SKM-1 treated with dmso at 0.1 percent for 144 hours (cell line): ENCODE data around the gene UBAP1L.
"Not testable (repeated sequence)": the region's sequence is repeated elsewhere in the genome, so short reads cannot be mapped to it uniquely, and the experiment has no call there.

Source experiments
- DNase-seq: peaks from one replicate; lab custom pipeline; 2025; ENCODE audit not compliant: unreplicated experiment; lab: John Stamatoyannopoulos, UW

UBAP1L gene

DNA sequence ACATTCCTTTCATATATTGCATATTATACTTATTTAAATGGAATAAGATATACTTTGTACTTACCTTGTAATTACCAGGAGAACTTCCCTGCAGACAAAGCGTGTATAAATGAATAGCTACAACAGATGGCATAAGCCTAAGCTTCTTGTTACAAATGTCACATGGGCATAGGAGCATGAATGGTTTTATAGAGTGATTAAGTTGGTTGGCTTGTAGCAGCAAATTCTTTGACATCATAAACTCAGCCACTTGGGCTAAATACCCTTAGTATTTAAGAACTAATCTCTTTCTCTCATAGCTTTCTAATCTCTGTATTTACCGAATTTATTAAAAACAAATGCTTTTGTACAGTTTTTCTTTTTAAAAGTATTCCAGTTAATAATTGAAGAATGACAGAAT, at the start of gene UBAP1L:
Gene UBAP1L, minus strand, starts transcription at position 115 of the 400 bp plus-strand sequence. CDS start 8,985 bp downstream, outside the sequence.
- DNase-seq: no peak

DNA sequence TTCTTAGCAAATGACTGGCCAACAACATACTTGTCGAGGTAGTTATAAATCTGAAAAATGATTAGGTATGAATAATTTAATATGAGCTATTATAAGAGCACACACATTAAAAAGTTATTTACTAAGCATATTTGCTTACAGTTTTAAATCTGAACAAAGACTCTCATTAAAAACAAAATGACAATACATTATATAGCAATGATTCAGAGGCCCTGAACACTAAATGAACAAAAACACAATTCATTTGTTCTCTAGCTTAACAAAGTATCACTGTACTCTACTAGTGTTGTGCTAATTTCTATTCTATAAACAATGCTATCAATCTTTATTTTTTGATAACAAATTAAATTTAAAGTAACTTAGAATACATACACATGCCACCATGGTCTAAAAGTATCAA, 49.1 kb upstream of the UBAP1L start:
- DNase-seq: no peak

DNA sequence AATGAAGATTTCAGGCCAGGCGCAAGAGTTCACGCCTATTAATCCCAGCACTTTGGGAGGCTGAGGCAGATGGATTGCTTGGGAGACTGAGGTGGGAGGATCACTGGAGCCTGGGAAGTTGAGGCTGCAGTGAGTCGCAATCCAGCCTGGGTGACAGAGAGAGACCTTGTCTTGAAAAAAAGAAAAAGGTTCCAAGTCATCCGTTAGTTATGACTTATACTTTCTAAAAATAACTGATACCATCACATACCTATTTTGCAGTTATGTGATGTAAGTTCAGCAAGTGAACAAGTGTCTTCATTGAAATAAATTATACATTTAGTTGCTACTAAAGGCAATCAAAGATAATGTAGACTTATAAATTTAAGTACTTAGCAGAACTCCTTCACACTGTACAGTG, 48.0 kb upstream of the UBAP1L start:
- no peak for DNase-seq

DNA sequence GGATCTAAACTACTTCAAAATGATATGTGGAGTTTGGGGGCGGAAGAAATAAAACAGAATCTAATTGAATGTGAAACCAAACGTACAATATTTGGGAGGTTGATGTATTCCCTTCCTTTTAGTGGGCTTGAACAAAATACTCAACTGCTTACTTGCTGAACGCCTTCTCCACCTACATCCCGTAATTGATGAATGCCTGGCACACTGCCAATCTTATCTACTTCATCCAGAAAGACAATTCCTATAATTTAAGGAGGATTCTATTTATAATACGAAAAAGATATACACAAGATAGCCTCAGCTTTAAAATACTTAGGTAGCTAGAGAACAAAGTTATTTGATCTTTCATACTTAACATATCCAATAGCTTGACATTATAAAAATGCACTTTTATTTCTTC, 41.7 kb upstream of the UBAP1L start:
- no peak for DNase-seq

DNA sequence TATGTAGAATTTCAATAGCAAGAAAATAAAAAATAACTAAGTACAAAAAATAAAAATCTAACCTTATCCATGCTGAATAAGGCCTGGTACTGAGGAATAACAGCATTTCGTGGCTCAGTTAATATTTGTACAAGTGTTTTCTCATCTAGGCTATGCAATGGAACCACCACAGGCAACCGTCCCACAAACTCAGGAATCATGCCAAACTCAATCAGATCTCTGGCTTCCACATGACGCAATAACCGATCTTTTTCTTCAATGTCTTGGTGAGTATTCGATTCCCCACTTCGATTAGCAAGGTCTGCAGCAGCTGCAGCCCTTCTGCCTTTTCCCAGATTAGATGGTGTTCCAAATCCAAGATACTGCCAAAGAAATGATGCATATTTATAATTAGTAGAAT, 39.7 kb upstream of the UBAP1L start:
- DNase-seq: no peak

DNA sequence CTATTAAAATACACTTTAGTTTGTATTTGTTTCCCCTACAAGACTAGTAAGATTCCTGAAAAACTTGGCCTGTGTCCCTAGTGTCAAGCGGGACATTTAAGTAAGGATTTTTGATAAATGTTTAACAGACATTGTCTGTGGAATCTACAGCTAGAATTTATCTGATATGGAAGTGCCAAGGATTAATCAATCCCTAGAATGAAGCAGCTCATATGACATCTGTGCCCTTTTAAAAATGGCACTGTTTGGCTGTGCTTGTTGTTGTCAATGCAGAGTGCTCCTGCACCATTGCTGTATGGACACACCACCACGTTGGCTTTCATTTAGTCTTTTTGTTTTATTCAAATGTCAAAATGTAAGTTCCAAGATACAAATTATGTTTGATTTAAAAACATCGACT, 32.9 kb upstream of the UBAP1L start:
- no peak for DNase-seq

DNA sequence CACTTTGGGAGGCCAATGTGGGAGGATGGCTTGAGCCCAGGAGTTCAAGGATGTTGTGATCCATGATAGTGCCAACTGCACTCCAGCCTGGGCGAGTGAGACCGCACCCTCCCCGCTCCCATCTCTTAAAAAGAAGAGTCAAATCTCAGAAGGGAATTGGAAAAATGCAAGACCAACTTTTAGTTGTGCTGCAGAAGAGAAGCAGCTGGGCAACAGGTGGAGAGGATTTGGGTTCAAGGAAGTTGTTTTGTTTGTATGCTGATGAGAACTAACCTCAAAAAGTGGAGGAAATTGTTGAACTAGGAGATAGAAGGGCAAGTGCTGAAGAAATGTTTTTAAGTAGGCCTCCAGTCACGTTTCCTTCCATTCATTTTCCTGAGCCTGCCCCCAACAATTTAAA, 31.4 kb upstream of the UBAP1L start:
- no peak for DNase-seq

DNA sequence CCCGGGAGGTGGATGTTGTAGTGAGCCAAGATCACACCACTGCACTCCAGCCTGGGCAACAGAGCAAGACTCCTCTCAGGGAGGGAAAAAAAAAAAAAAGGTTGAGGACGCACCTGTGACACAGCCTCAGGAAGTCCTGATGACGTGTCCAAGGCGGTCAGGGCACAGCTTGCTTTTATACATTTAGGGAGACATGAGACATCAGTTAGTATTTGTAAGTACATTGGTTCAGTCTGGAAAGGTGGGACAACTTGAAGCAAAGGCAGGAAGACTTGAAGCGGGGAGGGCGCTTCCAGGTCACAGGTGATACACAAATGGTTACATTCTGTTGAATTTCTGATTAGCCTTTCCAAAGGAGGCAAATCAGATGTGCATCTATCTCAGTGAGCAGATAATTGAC, 23.6 kb upstream of the UBAP1L start:
- DNase-seq: not testable (repeated sequence)

DNA sequence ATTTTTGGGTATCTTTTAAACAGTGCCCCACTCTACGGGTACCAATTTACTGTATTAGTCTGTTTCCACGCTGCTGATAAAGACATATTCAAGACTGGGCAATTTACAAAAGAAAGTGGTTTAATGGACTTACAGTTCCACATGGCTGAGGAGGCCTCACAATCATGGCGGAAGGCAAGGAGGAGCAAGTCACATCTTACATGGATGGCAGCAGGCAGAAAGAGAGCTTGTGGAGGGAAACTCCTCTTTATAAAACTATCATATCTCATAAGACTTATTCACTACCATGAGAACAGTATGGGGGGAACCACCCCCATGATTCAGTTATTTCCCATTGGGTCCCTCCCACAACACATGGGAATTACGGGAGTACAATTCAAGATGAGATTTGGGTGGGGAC, 22.9 kb upstream of the UBAP1L start:
- DNase-seq: not testable (repeated sequence)

DNA sequence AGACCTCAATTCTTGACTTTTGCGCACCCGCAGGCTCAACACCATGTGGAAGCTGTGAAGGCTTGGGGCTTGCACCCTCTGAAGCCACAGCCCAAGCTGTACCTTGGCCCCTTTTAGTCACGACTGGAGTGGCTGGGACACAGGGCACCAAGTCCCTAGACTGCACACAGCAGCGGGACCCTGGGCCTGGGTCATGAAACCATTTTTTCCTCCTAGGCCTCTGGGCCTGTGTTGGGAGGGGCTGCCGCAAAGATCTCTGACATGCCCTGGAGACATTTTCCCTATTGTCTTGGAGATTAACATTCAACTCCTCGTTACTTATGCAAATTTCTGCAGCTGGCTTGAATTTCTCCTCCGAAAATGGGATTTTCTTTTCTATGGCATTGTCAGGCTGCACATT, 22.1 kb upstream of the UBAP1L start:
- not testable (repeated sequence) for DNase-seq

DNA sequence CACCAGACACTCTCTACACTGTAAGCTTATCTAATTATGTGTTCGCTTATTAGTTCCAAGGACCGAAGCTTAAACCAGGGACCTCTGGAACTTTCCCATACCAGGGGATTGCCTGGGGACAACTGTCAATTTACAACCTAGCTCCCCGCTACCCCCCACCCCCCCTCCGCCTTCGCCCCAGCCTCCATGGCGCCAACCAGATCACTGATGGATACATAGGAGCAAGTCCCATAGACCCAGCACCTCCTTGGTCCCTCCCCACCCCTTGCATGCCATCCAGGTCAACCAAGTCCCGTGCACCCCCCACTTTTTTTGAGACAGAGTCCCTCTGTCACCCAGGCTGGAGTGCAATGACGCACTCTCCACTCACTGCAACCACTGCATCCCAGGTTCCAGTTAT, 19.5 kb upstream of the UBAP1L start:
- DNase-seq: no peak

DNA sequence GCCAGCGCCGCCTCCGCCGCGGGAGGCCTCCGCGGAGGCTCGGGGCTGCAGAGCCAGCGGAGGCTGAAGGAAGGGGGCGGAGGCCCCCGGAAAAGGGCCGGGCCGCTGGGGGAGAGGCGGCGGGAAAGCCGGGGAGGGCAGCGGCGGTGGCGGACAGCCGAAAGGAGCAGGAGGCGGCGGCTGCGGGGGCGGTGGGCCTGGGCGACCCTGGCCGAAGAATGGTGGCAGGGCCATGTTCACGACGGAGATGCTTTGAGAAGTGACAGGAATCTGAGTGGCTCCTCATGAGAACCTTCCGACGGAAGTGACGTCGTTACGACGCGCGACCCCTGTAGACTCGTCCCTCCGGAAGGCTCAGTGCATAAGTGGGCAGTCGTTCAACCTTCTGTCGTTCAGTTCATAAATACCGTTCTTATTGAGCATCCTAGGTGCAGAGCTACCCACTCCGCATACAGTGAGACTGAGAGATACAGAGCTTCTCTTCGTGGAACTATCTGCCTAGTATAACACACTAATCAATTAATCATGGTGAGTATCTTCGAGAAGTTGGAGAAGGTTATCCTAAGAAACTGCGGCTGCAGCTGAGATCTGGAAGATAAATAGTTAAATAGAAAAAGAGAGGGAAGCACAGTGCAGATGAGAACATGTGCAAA, 18.7 kb upstream of the UBAP1L start, which contains the start of gene PDCD7:
Gene PDCD7, minus strand, starts transcription at position 261 of the 653 bp plus-strand sequence. Its CDS starts 27 bp downstream, at position 234.
- DNase-seq: peak; percentile 79

DNA sequence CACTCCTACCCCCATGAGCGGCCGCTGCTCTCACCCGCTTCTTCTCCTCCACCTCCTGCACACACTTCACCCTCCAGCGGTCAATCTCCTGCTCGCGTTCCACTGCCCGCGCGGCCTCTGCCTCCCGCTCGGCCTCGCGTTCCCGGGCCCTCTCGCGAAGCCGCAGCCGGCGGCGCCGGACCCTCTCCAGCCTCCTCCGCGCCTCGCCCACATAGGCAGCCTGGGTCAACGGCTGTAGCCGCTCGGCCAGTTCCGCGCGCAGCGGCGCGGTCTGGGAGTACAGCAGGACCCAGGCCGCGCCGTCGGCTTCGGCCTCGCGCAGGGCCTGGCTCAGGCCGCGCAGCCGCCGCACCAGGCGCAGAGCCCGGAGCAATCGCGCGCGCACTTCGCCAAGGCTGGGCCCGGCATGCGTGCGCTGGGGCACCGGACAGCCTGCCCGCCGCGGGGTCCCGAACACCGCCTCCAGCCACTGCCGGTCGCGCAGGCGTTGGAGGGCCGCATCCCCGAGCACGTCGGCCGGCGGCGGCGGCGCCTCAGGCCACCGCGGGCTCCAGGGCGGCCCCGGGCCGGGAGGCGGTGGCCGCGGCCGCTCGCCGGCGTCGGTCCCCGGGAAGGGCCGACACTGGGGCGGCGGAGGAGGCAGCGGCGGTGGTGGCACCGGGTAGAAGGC, 18.0 kb upstream of the UBAP1L start:
- peak; percentile 34 for DNase-seq

DNA sequence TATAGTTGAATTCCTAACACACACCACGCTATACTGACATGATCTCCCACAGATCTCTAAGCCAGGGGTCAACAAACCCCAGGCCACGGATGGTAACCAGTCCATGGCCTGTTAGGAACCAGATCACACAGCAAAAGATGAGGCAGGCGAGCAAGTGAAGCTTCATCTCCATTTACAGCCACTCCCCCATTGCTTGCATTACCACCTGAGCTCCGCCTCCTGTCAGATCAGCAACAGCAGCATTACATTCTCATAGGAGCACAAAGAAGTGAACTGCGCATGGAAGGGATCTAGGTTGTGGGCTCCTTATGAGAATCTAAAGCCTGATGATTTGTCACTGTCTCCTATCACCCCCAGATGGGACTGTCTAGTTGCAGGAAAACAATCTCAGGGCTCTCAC, 15.9 kb upstream of the UBAP1L start:
- DNase-seq: no peak

DNA sequence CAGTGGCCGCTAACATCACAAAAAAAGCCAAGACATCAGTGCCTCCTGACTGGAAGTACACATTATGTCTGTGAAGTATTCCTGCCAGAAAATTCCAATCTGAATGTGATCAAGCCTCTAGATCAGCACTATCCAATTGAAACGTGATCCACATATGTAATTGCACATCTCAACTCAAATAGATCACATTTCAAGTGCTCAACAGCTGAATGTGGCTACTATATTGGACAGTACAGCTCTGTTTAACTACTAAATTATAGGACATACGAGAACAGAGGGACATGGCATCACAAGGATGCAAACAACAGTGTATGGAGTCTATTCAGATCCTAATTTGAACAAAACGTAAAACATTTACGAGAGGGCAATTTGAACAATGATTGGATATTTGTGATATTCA, 542 bp upstream of the UBAP1L start:
- no peak for DNase-seq

DNA sequence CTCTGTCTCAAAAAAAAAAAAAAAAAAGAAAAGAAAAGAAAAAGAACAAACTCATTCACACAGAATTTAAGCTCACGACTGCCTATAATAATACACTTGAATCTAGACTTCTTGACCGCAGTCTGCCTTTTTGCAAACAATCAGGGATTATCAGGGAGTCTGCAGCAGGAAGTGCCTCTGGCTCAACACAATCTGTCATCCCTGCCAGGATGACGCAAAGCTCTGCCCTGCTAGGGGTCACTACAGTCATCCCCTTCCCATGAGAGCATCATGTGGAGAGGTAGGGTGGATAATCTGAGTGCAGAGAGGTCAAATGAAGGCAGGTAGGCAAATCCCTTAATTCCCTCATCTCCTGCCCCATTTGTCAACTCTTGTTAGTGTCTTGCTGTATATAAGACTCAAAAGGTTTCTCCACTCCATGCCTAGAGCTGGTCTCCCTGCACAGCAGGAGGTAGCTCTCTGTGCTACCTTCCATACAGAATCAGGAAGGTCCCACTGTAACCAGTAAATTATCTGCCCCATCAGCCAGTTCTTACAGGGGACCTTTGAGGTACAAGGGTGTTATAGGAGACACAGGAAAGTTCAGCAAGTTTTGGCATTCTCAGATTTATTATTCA, 4.2 kb downstream of the UBAP1L start:
- DNase-seq: no peak

DNA sequence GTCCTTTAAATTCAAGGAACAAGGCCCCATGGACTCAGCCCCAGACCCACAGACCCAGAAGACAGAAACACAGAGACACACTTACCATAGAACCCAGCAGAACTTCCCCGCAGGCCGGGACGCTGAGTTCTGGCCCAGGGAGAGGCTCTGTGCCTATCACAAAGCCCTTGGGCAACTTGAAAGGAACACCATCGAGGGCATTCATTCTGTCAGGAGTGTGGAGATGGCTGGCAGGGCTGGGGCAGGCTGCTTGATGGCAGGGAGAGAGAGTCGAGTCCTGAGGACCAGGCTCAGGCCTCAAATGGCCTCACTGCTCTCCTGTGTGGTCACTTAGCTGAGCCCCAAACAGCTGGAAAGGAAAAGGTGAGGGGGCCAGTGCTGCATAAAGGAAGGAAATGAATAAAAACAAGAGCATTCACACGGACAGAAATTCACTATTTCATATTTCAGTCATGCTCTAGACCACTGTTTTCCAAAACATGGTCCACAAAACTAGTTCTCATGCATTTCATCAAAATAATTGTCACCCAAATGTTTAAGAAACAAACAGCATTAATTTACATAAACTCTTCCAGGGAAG, 8.9 kb downstream of the UBAP1L start:
- DNase-seq: no peak

DNA sequence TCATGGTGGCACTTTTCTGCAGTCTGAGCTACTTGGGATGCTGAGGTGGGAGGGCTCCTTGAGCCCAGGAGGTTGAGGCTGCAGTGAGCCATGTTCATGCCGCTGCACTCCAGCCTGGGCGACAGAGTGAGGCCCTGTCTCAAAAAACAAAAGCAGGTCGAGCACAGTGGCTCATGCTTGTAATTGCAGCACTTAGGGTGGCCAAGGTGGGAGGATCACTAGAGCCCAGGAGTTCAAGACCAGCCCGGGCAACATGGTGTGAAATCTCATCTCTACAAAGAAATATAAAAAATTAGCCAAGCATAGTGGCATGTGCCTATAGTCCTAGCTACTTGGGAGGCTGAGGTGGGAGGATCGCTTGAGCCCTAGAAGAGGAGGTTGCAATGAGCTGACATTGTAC, 10.0 kb downstream of the UBAP1L start:
- no peak for DNase-seq

DNA sequence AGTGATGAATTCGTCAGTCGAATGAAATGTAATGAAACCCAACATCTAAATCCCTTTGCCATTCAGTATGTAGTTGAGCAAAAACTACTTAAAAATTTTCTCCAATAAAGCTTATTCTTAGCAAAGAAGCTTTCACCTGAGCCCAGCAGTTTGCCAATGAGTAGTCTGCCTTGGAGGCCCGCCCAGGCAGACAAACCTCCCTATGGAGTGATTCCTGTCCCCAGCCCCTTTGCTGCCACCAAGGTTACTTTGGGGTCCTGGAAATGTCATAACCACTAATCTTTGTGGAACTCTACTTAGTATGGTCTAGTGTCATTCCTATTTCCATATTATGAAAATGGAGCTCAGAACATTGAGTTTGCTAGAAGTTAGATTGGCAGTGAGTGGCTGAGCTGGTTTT, 12.1 kb downstream of the UBAP1L start:
- DNase-seq: no peak

DNA sequence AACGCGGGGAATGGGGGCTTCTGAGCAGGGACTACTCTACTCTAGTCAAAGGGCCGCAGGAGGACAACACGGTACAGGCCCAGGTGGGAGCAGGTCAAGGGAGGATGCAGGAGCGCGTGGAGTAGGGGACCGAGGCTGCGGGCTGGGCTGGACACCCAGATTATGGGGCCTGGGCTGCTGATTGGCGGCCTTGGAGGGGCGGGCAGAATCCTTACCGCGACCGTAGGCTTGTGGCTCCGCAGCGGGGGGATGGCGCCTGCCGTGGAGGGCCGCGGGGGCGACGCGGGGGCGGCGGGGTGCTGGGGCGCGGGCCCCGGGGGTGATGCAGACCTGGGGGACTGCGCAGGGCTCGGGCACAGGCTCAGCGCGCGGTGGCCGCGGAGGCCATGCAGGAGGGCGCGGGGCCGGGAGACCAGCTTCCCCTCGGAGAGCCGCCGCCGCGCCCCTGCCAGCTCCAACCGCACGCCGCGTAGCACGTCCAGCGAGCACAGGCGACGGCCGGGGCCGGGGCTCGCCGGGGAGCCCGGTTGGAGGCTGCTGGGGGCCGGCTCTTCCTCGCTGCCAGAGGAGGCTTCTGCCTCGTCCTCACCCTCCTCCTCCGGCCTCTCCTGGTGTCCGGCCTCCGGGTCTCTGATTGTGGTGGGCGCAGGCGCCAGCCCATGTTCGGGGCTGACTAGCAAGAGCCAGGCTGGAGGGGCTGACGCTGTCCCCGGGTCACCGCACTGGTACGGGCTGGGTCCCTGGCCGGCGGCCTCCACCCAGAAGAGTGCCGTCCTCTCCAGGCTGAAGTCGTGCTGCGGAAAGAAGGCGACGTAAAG, 12.9 kb downstream of the UBAP1L start:
- no peak for DNase-seq

DNA sequence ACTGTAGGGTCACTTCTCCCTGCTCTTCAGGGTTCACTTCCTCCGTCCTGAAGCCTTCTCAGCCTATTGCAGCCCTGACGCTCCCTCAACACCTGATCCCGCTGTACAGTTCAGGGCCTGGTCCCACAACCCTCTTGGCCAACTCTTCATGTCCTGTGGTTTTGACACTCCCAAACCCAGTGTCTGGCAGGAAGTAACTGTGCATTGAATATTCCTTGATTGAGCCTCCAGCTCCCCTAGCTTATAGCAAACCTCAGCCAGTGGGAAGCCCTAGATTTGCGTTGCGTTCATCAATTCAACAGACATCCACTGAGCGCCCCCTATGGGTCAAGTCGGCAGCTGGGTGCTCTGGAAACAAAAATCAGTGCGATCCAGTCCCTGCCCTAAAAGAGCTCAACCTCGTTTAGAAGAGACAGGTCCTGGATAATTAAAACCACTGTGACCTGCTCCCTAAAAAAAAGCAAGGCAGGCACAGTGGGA, 13.5 kb downstream of the UBAP1L start:
- peak; percentile 38 for DNase-seq
